Omental fat pad (tissue), 4 donors: ENCODE data around the gene WDR46. TPM values are rescaled to one million over a fixed set of nuclear protein-coding genes. Genes with fewer than 3 reads are reported as not detected.
A peak's percentile ranks its signal among the peaks of the same experiment; 100 is the strongest.
"Not testable (repeated sequence)": the region's sequence is repeated elsewhere in the genome, so short reads cannot be mapped to it uniquely, and the experiment has no call there.

Source experiments
- ATAC-seq: fragments of 150-250 bp; one replicate; pipeline ENCODE4 v1.9.1; 2016; ENCODE audit warnings: mild to moderate bottlenecking, moderate library complexity; ENCODE audit not compliant: low FRiP score
- DNase-seq: peaks from one replicate; pipeline ENCODE4 v3.0.0-alpha.2; 2019; ENCODE audit warnings: low spot score
- total RNA-seq, 4 donors: library from RNA; depleted of rRNA; stranded (reverse); fragments of >200 nt; gene quantifications; one replicate each; pipeline ENCODE4 v1.1.0, GENCODE V29; 2016
- TF ChIP-seq, protein P1 (sequence below), 3 donors: fragments of 450-650 bp; IDR thresholded peaks; one replicate each; pipeline ENCODE4 v1.5.1; 2016 to 2017; ENCODE audit warnings: antibody characterized with exemption in 3 of 3, mild to moderate bottlenecking in 3 of 3, moderate library complexity in 2 of 3

Gene WDR46
- total RNA-seq, 4 donors from 2014 or later, result 49.7 to 103 (median 54.3) TPM

DNA sequence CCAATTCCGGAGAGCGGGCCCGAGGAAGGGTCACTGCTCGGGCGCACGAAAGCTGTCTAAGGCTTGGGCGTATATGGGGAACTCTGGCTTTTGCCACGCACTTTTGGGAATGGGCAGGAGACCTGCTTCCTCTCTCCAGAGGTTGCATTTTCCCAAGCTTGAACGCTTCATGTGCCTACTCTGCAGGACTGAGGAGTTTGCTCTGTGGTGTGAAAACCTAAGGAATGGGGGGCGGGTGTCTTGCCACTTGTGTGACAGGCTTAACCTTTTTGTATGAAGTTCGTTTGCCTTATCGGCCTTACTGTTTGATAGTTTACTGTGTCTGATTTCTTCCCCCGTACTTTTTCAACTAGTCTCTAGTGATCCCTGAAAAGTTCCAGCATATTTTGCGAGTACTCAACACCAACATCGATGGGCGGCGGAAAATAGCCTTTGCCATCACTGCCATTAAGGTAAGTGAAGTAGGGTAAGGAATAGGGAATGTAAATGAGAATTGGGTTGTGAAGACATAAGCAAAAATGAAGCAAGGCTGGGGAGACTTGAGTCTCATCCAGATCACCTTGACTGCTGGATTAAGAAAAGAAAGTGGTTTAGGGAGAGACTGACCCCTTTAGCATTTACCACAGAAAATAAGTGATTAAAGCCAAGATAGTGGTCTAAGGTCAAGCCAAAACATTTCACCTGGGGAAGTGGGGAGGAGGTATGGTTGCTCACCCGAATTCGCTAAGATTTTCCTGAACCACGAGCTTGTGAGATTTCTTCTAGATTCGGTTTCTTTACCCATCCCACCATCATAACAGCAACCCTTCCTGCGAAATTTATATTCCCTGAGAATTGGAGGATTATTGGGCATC lies 16.5 kb downstream of the WDR46 start:
- DNase-seq (no peak), ATAC-seq (peak; percentile 6)
- TF ChIP-seq, protein P1, sequence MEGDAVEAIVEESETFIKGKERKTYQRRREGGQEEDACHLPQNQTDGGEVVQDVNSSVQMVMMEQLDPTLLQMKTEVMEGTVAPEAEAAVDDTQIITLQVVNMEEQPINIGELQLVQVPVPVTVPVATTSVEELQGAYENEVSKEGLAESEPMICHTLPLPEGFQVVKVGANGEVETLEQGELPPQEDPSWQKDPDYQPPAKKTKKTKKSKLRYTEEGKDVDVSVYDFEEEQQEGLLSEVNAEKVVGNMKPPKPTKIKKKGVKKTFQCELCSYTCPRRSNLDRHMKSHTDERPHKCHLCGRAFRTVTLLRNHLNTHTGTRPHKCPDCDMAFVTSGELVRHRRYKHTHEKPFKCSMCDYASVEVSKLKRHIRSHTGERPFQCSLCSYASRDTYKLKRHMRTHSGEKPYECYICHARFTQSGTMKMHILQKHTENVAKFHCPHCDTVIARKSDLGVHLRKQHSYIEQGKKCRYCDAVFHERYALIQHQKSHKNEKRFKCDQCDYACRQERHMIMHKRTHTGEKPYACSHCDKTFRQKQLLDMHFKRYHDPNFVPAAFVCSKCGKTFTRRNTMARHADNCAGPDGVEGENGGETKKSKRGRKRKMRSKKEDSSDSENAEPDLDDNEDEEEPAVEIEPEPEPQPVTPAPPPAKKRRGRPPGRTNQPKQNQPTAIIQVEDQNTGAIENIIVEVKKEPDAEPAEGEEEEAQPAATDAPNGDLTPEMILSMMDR (IDR thresholded peaks at IDR 0.05), result no peak

DNA sequence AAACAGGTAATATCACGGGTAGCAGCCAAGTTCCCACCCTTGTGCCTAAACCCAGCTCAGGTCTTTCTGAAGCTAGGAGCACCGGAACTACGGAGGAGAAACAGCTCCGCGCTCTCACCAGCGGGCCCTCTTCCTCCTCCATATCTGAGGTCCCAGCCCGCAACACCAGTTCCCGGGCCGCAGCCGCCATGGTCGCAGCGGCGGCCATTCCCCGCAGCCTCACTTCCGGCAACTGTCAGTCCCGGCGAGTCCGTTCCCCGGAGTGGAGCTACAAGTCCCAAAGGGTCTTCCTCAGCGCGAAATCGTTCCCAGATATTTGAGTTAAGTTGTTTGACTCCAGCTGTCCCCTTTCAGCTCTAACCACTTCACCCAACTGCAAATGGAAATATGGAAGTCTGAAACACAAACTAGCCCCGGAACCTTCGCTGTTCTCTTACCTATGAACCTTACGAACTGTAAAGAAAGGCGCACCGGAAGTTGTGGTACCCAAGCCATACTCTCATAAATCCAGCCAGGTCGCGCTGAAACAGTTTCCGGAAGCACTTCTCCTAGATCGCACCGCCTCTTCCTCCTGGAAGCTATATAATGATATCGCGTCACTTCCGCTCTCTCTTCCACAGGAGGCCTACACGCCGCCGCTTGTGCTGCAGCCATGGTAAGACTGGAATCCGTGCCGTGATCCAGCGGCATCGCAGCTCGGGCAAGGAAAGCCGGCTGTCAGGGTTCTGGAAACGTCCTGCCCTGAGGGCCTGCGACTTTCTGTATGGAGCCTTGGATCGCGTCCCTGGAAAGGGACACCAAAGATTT lies 17.4 kb downstream of the WDR46 start, which contains the start of the genes RPS18 and VPS52:
Gene RPS18 (plus strand): TSS at position 608 of the 807 bp plus-strand sequence. CDS start 45 bp downstream, at position 653.
Gene VPS52 (minus strand): TSS at position 409 of the 807 bp plus-strand sequence. CDS start 201 bp downstream, at position 208.
- TF ChIP-seq, protein P1 (IDR thresholded peaks at IDR 0.05), result no peak
- ATAC-seq (peak; percentile 95), DNase-seq (peak; percentile 82)

DNA sequence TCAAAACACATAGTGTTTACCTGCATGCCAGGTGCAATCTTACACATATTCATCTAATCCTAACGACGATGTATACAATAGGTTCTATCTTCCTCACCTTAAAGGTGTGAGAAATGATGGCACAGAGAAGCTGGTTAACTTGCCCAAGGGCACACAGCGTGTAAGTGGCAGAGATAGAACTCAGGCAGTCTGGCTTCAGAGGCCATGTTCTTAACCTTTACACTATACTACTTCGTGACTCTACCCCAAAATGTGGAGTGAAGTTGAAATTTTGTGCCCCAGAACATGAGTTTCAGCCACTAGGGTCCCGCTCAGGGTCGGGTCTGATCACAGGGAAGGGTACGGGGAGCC lies 17.9 kb downstream of the WDR46 start:
- TF ChIP-seq, protein P1 (IDR thresholded peaks at IDR 0.05), result no peak
- no peak for DNase-seq
- no peak for ATAC-seq

DNA sequence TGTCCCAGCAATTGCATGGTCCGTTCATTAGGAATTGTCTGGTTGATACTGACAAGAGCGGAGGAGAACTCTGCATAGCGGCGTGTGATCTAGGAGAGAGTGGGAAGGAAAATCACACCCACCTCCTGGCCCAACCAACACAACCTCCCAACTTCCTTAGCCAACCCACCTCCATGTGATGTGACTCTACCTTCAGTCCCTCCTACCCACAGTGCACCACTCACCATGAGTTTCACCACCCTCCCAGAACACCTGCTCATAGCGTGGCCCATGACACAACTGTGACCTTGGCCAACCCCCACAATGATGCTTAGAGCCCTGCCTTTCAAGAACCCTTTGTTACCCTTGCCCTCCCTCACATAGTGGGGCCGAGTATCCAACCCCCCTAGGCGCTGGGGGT lies 25.0 kb downstream of the WDR46 start:
- no peak for ATAC-seq
- TF ChIP-seq, protein P1 (IDR thresholded peaks at IDR 0.05), result no peak
- no peak for DNase-seq

DNA sequence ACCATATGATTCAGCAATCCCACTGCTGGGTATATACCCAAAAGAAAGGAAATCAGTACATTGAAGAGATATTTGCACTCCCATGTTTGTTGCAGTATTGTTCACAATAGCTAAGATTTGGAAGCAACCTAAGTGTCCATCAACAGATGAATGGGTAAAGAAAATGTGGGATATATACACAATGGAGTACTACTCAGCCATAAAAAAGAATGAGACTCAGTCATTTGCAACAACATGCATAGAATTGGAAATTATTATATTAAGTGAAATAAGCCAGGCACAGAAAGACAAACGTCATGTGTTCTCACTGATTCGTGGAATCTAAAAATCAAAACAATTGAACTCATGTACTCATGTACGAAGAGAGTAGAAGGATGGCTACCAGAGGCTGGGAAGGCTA lies 26.5 kb downstream of the WDR46 start:
- ATAC-seq, DNase-seq: not testable (repeated sequence)

DNA sequence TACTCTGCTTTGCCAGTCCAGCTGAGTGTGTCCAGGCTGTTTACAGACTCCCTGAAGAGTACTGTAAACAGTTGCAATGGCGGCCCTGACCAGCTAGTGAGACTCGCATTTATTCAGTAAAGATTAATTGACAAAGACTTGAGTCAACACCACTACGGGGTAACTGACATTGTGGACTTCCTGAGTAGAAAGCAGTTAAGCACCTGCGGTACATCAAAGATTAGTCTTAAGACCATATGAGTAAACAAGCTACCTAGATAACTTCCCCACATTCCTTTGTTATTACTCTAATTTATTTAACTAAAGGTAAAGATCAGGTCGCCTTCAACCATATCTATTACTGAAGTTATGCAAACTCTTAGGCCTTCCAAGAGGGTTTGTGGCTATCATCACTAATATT lies 30.0 kb downstream of the WDR46 start:
- no peak for DNase-seq
- no peak for ATAC-seq
- TF ChIP-seq, protein P1 (IDR thresholded peaks at IDR 0.05), result no peak

DNA sequence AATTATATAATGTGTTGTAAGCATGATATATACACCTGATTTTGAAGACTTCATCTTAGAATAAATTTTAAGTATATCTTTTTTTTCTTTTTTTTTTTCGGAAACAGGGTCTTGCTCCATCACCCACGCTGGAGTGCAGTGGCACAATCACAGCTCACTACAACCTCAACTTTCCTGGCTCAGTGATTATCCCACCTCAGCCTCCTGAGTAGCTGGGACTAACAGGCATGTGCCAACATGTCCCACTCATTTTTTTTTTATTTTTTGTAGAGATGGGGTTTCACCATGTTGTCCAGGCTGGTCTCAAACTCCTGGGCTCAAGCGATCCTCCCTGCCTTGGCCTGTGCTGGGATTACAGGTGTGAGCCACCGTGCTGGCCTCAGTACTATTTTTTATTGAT lies 34.4 kb downstream of the WDR46 start:
- TF ChIP-seq, protein P1 (IDR thresholded peaks at IDR 0.05), result no peak
- ATAC-seq (no peak), DNase-seq (no peak)
